Measurements from ENCODE around the gene RGS12. TPM values are rescaled to one million over a fixed set of nuclear protein-coding genes. Genes with fewer than 3 reads are reported as not detected.

Gene RGS12
- total and polyA plus RNA-seq, 2 of the 13 experiments (the other 11 are each of a cell fraction or from before 2014, with no cell fraction given): 21.0 to 27.7 TPM

GRCh38 chr4:3342182-3342854 is 49.5 kb downstream of the RGS12 start (continued):
- 0 out of 2 replicates have a peak, but pooled peaks have one; percentile 18 for TF ChIP-seq MNT (IDR thresholded peaks at IDR 0.05)
- peak; percentile 61; the same call in 1 of the 2 replicates for TF ChIP-seq ZNF609 (CRISPR knock-in tag; IDR thresholded peaks at IDR 0.05; ENCODE audit: borderline replicate concordance)
- TF ChIP-seq ZBTB44 (CRISPR knock-in tag; IDR thresholded peaks at IDR 0.05): no peak
- TF ChIP-seq E2F1 (CRISPR knock-in tag; IDR thresholded peaks at IDR 0.05): no peak
- TF ChIP-seq ZSCAN29 (CRISPR knock-in tag; conservative IDR thresholded peaks at IDR 0.05): no peak
- no peak for TF ChIP-seq HOXA9 (CRISPR knock-in tag; IDR thresholded peaks at IDR 0.05; ENCODE audit: borderline replicate concordance)
- TF ChIP-seq SUZ12 (IDR thresholded peaks at IDR 0.05; ENCODE audit: low read depth, low read length): no peak
- TF ChIP-seq ZNF44 (CRISPR knock-in tag; IDR thresholded peaks at IDR 0.05): no peak
- no peak for TF ChIP-seq TAF1 (CRISPR knock-in tag; IDR thresholded peaks at IDR 0.05)
- TF ChIP-seq BORCS8-MEF2B (CRISPR knock-in tag; IDR thresholded peaks at IDR 0.05): no peak
- TF ChIP-seq IRX3 (CRISPR knock-in tag; IDR thresholded peaks at IDR 0.05; ENCODE audit: borderline replicate concordance, low read depth): no peak
- no peak for TF ChIP-seq XBP1 (CRISPR knock-in tag; IDR thresholded peaks at IDR 0.05)
- peak; percentile 82 for TF ChIP-seq BCL6 (CRISPR knock-in tag; IDR thresholded peaks at IDR 0.05)
- no peak for TF ChIP-seq THAP7 (CRISPR knock-in tag; IDR thresholded peaks at IDR 0.05)
- no peak for TF ChIP-seq ZNF230 (CRISPR knock-in tag; IDR thresholded peaks at IDR 0.05)
- TF ChIP-seq MAFF (IDR thresholded peaks at IDR 0.05; ENCODE audit: low read depth, low read length): no peak
- TF ChIP-seq ZNF383 (CRISPR knock-in tag; IDR thresholded peaks at IDR 0.05; ENCODE audit: borderline replicate concordance): no peak
- no peak for TF ChIP-seq CHD4 (IDR thresholded peaks at IDR 0.05; ENCODE audit: borderline replicate concordance, low read length)
- TF ChIP-seq ZBTB26 (CRISPR knock-in tag; IDR thresholded peaks at IDR 0.05; ENCODE audit: borderline replicate concordance): no peak

Data from HepG2 (cell line).